Calu3 (cell line): ENCODE measurements around the gene GRIK3. TPM values are rescaled to one million over a fixed set of nuclear protein-coding genes. Genes with fewer than 3 reads are reported as not detected.

Experiments used
- BruUV-seq: library from RNA; stranded (reverse); fragments of 400-500 nt; replicated peaks from 2 replicates; lab custom pipeline; 2021; lab: Mats Ljungman, UMichigan
- CTCF ChIA-PET: fragments of 300-600 bp; sonication (Branson Sonifier 250); formaldehyde crosslinking; loops from one replicate; lab custom pipeline; 2022; ENCODE audit warnings: antibody characterized with exemption; lab: Charles Lee
- DNase-seq: peaks from one replicate; pipeline ENCODE4 v3.0.0; 2022
- H3K27ac Mint-ChIP-seq: one replicate; pipeline ENCODE4 v1.8.0; 2022; ENCODE audit warnings: mixed read lengths; ENCODE audit not compliant: unreplicated experiment
- H3K27me3 Mint-ChIP-seq: one replicate; pipeline ENCODE4 v1.8.0; 2022; ENCODE audit warnings: mixed read lengths; ENCODE audit not compliant: unreplicated experiment
- H3K36me3 Mint-ChIP-seq: one replicate; pipeline ENCODE4 v1.8.0; 2022; ENCODE audit warnings: mild to moderate bottlenecking, moderate library complexity, mixed read lengths; ENCODE audit not compliant: insufficient read depth, unreplicated experiment
- H3K4me1 Mint-ChIP-seq: one replicate; pipeline ENCODE4 v1.8.0; 2022; ENCODE audit warnings: mild to moderate bottlenecking, low read depth, mixed read lengths; ENCODE audit not compliant: unreplicated experiment
- H3K4me3 Mint-ChIP-seq: one replicate; pipeline ENCODE4 v1.8.0; 2022; ENCODE audit warnings: mild to moderate bottlenecking, low read depth, moderate library complexity, mixed read lengths; ENCODE audit not compliant: unreplicated experiment
- H3K9me3 Mint-ChIP-seq: one replicate; pipeline ENCODE4 v1.8.0; 2022; ENCODE audit warnings: low read depth, mixed read lengths; ENCODE audit not compliant: unreplicated experiment
- intact Hi-C: fragments of 100-400 bp; cut with micrococcal nuclease; formaldehyde crosslinking; loops from one replicate; pipeline ENCODE4 v1.10.0; 2022; ENCODE audit not compliant: unreplicated experiment
- total RNA-seq: library from RNA; stranded (reverse); gene quantifications from 2 replicates; pipeline ENCODE4 v1.2.3, GENCODE V29; 2022
- TF ChIP-seq, protein P1 (sequence below): fragments of 200-600 bp; IDR thresholded peaks from one replicate; pipeline ENCODE4 v1.8.0; 2022; ENCODE audit warnings: antibody characterized with exemption; ENCODE audit not compliant: unreplicated experiment

Gene GRIK3
- total RNA-seq, 1 experiment from 2014 or later = not detected

DNA sequence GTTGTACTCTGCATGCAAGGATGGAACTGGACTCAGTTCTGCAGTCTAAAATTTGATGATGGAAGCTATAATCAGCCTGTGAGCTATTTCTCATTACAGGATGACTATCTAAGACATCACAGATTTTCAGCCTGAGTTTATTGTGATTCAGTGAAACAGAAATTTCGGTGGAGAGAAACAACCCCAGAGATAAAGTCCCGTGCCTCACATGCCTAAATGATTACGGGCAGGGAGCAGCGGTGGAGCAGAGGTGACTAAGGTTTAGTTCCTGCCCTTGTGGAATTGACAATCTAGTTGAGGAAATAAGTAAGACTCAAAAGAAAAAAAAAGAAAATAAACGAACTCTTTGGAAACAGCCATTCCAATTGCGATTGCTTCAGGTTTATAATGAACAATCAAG, 96.9 kb downstream of the GRIK3 start:
- Mint-ChIP-seq H3K9me3 (no peaks in the 10 kb centered on the region), H3K4me1 (no peaks in the 10 kb centered on the region), H3K27ac (no peak overlapping the region), H3K36me3 (no peaks in the 10 kb centered on the region), H3K27me3 (no peaks in the 10 kb centered on the region), H3K4me3 (no peak overlapping the region)
- intact Hi-C loops = no loop called here
- no TSS peak for BruUV-seq
- DNase-seq = no peak
- TF ChIP-seq, protein P1, sequence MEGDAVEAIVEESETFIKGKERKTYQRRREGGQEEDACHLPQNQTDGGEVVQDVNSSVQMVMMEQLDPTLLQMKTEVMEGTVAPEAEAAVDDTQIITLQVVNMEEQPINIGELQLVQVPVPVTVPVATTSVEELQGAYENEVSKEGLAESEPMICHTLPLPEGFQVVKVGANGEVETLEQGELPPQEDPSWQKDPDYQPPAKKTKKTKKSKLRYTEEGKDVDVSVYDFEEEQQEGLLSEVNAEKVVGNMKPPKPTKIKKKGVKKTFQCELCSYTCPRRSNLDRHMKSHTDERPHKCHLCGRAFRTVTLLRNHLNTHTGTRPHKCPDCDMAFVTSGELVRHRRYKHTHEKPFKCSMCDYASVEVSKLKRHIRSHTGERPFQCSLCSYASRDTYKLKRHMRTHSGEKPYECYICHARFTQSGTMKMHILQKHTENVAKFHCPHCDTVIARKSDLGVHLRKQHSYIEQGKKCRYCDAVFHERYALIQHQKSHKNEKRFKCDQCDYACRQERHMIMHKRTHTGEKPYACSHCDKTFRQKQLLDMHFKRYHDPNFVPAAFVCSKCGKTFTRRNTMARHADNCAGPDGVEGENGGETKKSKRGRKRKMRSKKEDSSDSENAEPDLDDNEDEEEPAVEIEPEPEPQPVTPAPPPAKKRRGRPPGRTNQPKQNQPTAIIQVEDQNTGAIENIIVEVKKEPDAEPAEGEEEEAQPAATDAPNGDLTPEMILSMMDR = no peak
- CTCF ChIA-PET = interaction anchor here (0.6 kb wide), 1 partner anchor 665 kb away, joined by 3 read pairs; no protein-coding TSS in a partner anchor

DNA sequence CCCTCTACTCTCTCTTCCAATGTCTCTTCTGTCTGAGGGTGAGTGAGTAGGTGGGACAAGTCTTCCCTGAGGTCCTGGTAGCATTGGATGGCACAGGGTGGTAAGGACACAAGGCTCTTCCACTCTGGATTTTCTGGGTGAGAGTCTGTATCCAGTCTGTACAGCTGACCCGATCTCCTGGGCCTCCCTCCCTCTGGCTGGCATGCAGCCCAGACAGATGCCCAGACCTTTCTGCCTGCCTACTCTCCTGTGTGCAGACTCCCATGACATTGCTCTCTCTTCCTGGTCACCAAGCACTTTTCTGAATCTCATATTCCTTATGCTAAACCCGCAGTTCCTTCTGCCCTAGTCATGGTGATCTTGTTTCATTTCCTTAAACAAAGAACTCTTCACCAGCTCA, 100.3 kb downstream of the GRIK3 start:
- Mint-ChIP-seq H3K9me3 (no peaks in the 10 kb centered on the region), H3K27me3 (peaks cover 2% of the 10 kb centered on the region), H3K36me3 (no peaks in the 10 kb centered on the region), H3K4me1 (no peaks in the 10 kb centered on the region), H3K27ac (no peak overlapping the region), H3K4me3 (no peak overlapping the region)
- no peak for DNase-seq
- CTCF ChIA-PET = no interaction called here
- BruUV-seq = no TSS peak
- intact Hi-C loops = no loop called here
- TF ChIP-seq, protein P1 = no peak

DNA sequence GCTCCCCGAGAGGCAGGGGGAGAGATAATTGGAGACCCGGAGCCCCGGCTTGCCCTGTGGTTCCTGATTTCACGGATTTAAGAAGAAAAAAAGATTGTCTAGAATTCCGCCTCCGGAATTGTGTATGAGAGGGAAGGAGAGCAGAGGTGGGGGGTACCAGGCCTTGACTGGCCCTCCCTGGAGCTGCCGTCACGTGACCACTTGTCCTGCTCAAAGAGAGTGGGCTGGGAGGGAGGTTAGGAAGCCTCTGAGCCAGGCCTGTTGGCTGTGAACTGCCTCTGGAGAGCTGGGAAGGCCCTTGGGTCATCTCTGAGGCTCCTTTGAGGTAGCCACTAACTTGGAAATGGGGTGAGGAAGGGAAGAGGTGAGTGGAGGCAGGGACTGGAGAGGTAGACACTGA, 106.5 kb downstream of the GRIK3 start:
- Mint-ChIP-seq H3K36me3 (no peaks in the 10 kb centered on the region), H3K9me3 (no peaks in the 10 kb centered on the region), H3K4me3 (no peak overlapping the region), H3K4me1 (no peaks in the 10 kb centered on the region), H3K27ac (no peak overlapping the region), H3K27me3 (peaks cover 61% of the 10 kb centered on the region)
- intact Hi-C loops = loop anchor here (10.0 kb wide), 1 partner anchor 223 kb away; no protein-coding TSS in a partner anchor
- no TSS peak for BruUV-seq
- DNase-seq = no peak
- CTCF ChIA-PET = interaction anchor here (0.8 kb wide), 1 partner anchor 14 kb away, joined by 3 read pairs; no protein-coding TSS in a partner anchor
- TF ChIP-seq, protein P1 = no peak

DNA sequence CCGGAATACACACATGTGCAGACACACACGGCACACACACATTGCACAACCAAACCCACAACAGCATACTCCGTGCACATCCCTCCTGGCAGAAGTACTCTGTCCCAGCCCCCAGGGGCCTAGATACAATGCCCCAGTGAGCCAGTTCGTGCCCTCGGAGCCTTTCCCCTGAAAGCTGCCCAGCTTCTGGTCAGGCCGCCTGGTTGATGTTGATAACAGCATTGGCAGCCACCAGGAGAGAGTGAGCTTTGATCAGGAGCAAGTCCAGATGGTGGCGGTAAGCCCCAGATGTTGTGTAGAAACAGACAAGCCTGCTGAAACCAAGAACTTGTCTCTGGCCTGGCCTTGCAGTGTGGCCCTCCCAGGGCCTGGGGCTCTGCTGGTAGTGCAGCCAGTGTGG, 109.1 kb downstream of the GRIK3 start:
- Mint-ChIP-seq H3K27me3 (peaks cover 86% of the 10 kb centered on the region), H3K4me3 (no peak overlapping the region), H3K36me3 (no peaks in the 10 kb centered on the region), H3K9me3 (no peaks in the 10 kb centered on the region), H3K4me1 (no peaks in the 10 kb centered on the region), H3K27ac (no peak overlapping the region)
- CTCF ChIA-PET = no interaction called here
- no peak for DNase-seq
- intact Hi-C loops = loop anchor here (10.0 kb wide), 1 partner anchor 220 kb away; no protein-coding TSS in a partner anchor
- BruUV-seq = no TSS peak
- TF ChIP-seq, protein P1 = no peak
